ENCODE results near the gene EIF4EBP2. TPM values are rescaled to one million over a fixed set of nuclear protein-coding genes. Genes with fewer than 3 reads are reported as not detected.

The EIF4EBP2 gene
- total and polyA plus RNA-seq, 2 donors (not counting 3 experiments of a cell fraction or from before 2014, with no cell fraction given), result 18.2 to 47.0 TPM

- dilution Hi-C loops (cut with MboI; ENCODE audit: extremely low pct_ligation_motif_present, low sequenced_read_pairs), result no loop called here
- DNase-seq (ENCODE audit: low read depth, low spot score), result no peak
- BruUV-seq (replicated peaks), result no TSS peak
- Histone ChIP-seq H3K4me3 (replicated peaks in 1 of 3; ENCODE audit: insufficient read depth in 1 of 3, low read depth in 1 of 3, low read length in 3 of 3) (no peak overlapping the region), H3K36me3 (ENCODE audit: control insufficient read depth in 2 of 2, extremely low read depth in 1 of 2, insufficient read depth in 2 of 2, low read length in 2 of 2) (no peaks in the 10 kb centered on the region), H3K27me3 (ENCODE audit: control insufficient read depth in 2 of 2, insufficient read depth in 2 of 2, low read length in 2 of 2) (no peaks in the 10 kb centered on the region), H3K9me3 (replicated peaks; ENCODE audit: control insufficient read depth, insufficient read depth, low read length) (no peaks in the 10 kb centered on the region), H4K20me1 (replicated peaks; ENCODE audit: control insufficient read depth, extremely low read depth, insufficient read depth, low read length) (no peaks in the 10 kb centered on the region), H2AFZ (ENCODE audit: low read depth, low read length) (no peak overlapping the region), H3K4me2 (ENCODE audit: insufficient read depth, low read length) (no peak overlapping the region), H3K79me2 (ENCODE audit: control insufficient read depth, insufficient read depth, low read length) (no peaks in the 10 kb centered on the region), H3K9me1 (replicated peaks; ENCODE audit: control insufficient read depth, extremely low read depth, insufficient read depth, low read length) (no peaks in the 10 kb centered on the region), H3K4me1 (ENCODE audit: control insufficient read depth, extremely low read depth, insufficient read depth, low read length) (no peaks in the 10 kb centered on the region), H3K9ac (replicated peaks; ENCODE audit: extremely low read depth, insufficient read depth, low read length) (no peak overlapping the region), H3K27ac (ENCODE audit: insufficient read depth, low read depth, low read length) (no peak overlapping the region)
- intact Hi-C loops (cut with micrococcal nuclease), result loop anchor here (10.0 kb wide), 1 partner anchor 405 kb away; no protein-coding TSS in a partner anchor
- FAIRE-seq, result no peak
- CTCF ChIA-PET, result interaction anchor here (1.2 to 12.8 kb wide), 2 partner anchors 12 to 139 kb away, joined by 3 to 498 read pairs; no protein-coding TSS in a partner anchor
- TF ChIP-seq EZH2 (IDR thresholded peaks at IDR 0.05; ENCODE audit: borderline replicate concordance, low read depth, low read length, severe bottlenecking) (no peak), MAX (IDR thresholded peaks at IDR 0.05; ENCODE audit: insufficient read depth, insufficient read length) (no peak), FOS (IDR thresholded peaks at IDR 0.05; ENCODE audit: borderline replicate concordance, insufficient read depth, low read length) (no peak), GATA2 (IDR thresholded peaks at IDR 0.05; ENCODE audit: insufficient read depth, insufficient read length, low read depth, low read length) (no peak), JUN (IDR thresholded peaks at IDR 0.05; ENCODE audit: borderline replicate concordance, insufficient read depth, insufficient read length, low read depth) (no peak), POLR2A (IDR thresholded peaks at IDR 0.05; ENCODE audit: low read depth, low read length) (no peak), MYC (IDR thresholded peaks at IDR 0.05; ENCODE audit: low read depth, low read length) (no peak), CTCF (IDR thresholded peaks at IDR 0.05; ENCODE audit: extremely low read depth in 1 of 2, insufficient read depth in 1 of 2, low read depth in 1 of 2, low read length in 2 of 2) (no peak), POLR2AphosphoS5 (IDR thresholded peaks at IDR 0.05; ENCODE audit: insufficient read depth, low read depth, low read length) (no peak)
- POLR2A ChIA-PET, result no interaction called here
Observed at GRCh38 chr10:70360215-70360614, 43.7 kb upstream of the EIF4EBP2 start.

Measured in endothelial cell of umbilical vein (primary cell).